ENCODE results near the gene NTN1.

- TF ChIP-seq GATA2 (IDR thresholded peaks at IDR 0.05; ENCODE audit: low read depth, low read length) (no peak), GATA3 (IDR thresholded peaks at IDR 0.05; ENCODE audit: low read depth, low read length) (no peak)
Measured at GRCh38 chr17:9057310-9057709, 36.0 kb downstream of the NTN1 start.
